MCF 10A (cell line): ENCODE results near the gene PADI4. TPM values are rescaled to one million over a fixed set of nuclear protein-coding genes. Genes with fewer than 3 reads are reported as not detected.

Experiments used
- BruUV-seq: library from RNA; stranded (reverse); fragments of 400-500 nt; replicated peaks from 2 replicates; lab custom pipeline; 2021; lab: Mats Ljungman, UMichigan
- CTCF ChIA-PET: fragments of 300-600 bp; sonication (Branson Sonifier 250); formaldehyde crosslinking; extraction: SDS; loops from one replicate; lab custom pipeline; 2021; ENCODE audit warnings: antibody characterized with exemption, inconsistent platforms; lab: Yijun Ruan, JAX
- POLR2A ChIA-PET: fragments of 300-600, 350-650 bp; sonication (Branson Sonifier 250); formaldehyde crosslinking; extraction: SDS; loops from one replicate; lab custom pipeline; 2020; ENCODE audit warnings: antibody characterized with exemption, inconsistent platforms; lab: Yijun Ruan, JAX
- DNase-seq: peaks from one replicate; pipeline ENCODE4 v3.0.0-alpha.2; 2018; ENCODE audit not compliant: unreplicated experiment
- H3K27ac Mint-ChIP-seq: one replicate; pipeline ENCODE4 v1.8.0; 2022; ENCODE audit warnings: mild to moderate bottlenecking, low read depth, mixed read lengths; ENCODE audit not compliant: unreplicated experiment
- H3K27me3 Mint-ChIP-seq: one replicate; pipeline ENCODE4 v1.8.0; 2022; ENCODE audit warnings: mixed read lengths; ENCODE audit not compliant: insufficient read depth, unreplicated experiment
- H3K36me3 Mint-ChIP-seq: one replicate; pipeline ENCODE4 v1.8.0; 2022; ENCODE audit warnings: mild to moderate bottlenecking, moderate library complexity, mixed read lengths; ENCODE audit not compliant: insufficient read depth, unreplicated experiment
- H3K4me1 Mint-ChIP-seq: one replicate; pipeline ENCODE4 v1.8.0; 2022; ENCODE audit warnings: mixed read lengths; ENCODE audit not compliant: insufficient read depth, unreplicated experiment
- H3K4me3 Mint-ChIP-seq: one replicate; pipeline ENCODE4 v1.8.0; 2022; ENCODE audit warnings: mild to moderate bottlenecking, moderate library complexity, mixed read lengths; ENCODE audit not compliant: unreplicated experiment
- H3K9me3 Mint-ChIP-seq: one replicate; pipeline ENCODE4 v1.8.0; 2022; ENCODE audit warnings: mixed read lengths; ENCODE audit not compliant: unreplicated experiment
- CTCF ChIP-seq: fragments of 200-600 bp; IDR thresholded peaks from one replicate; pipeline ENCODE4 v1.8.0; 2022; ENCODE audit warnings: antibody characterized with exemption, mild to moderate bottlenecking; ENCODE audit not compliant: unreplicated experiment
- intact Hi-C: fragments of 100-400 bp; cut with micrococcal nuclease; formaldehyde crosslinking; loops from 2 replicates; pipeline ENCODE4 v1.14.1; 2022
- total RNA-seq: library from RNA; stranded (reverse); gene quantifications from 2 replicates; pipeline ENCODE4 v1.2.3, GENCODE V29; 2022

Gene PADI4
- total RNA-seq, 1 experiment from 2014 or later = 0.51 TPM

GRCh38 chr1:17329610-17330009, 21.6 kb downstream of the PADI4 start:
- Mint-ChIP-seq H3K9me3 (no peaks in the 10 kb centered on the region), H3K27me3 (no peaks in the 10 kb centered on the region), H3K36me3 (no peaks in the 10 kb centered on the region), H3K27ac (no peak overlapping the region), H3K4me1 (no peaks in the 10 kb centered on the region), H3K4me3 (no peak overlapping the region)
- ChIA-PET POLR2A (interaction anchor here (0.6 kb wide), 1 partner anchor 66 kb away, joined by 3 read pairs; no protein-coding TSS in a partner anchor), CTCF (no interaction called here)
- intact Hi-C loops = loop anchor here (10.0 kb wide), 1 partner anchor 265 kb away; no protein-coding TSS in a partner anchor
- no peak for TF ChIP-seq CTCF
- no peak for DNase-seq
- no TSS peak for BruUV-seq

- no peaks in the 10 kb centered on the region for H3K9me3 Mint-ChIP-seq
- no peak for TF ChIP-seq CTCF
- ChIA-PET POLR2A (no interaction called here), CTCF (interaction anchor here (1.0 kb wide), 2 partner anchors 40 to 91 kb away, joined by 3 read pairs; no protein-coding TSS in a partner anchor)
- no peak for DNase-seq
- intact Hi-C loops = loop anchor here (10.0 kb wide), 1 partner anchor 266 kb away; no protein-coding TSS in a partner anchor
- H3K27ac Mint-ChIP-seq = no peak overlapping the region
- H3K4me1 Mint-ChIP-seq = peaks cover 1% of the 10 kb centered on the region
- no TSS peak for BruUV-seq
- no peaks in the 10 kb centered on the region for H3K27me3 Mint-ChIP-seq
- no peak overlapping the region for H3K4me3 Mint-ChIP-seq
- no peaks in the 10 kb centered on the region for H3K36me3 Mint-ChIP-seq
Measured at GRCh38 chr1:17330856-17331255, 22.9 kb downstream of the PADI4 start.

DNA sequence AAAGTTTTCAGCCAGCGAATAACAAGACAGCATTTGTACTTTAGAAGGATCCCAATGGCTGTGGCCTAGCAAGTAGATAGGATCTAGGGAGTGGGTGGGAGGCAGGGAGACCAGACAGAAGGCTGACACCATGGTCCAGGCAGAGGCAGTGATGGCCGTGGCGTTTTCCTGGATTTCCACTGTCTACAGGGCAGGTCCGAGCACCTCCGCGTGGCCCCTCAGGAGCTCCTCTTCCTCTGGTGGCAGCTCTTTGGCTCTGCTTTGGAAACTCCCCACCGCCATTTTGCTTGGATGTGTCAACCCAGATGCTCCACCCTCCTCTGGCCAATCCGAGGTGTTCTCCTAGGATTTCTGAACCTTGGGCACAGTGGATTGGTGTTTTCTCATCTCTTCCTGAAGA, 25.1 kb downstream of the PADI4 start:
- no peak for TF ChIP-seq CTCF
- BruUV-seq = no TSS peak
- Mint-ChIP-seq H3K27me3 (no peaks in the 10 kb centered on the region), H3K4me1 (peaks cover 5% of the 10 kb centered on the region), H3K36me3 (no peaks in the 10 kb centered on the region), H3K27ac (no peak overlapping the region), H3K9me3 (no peaks in the 10 kb centered on the region), H3K4me3 (no peak overlapping the region)
- ChIA-PET CTCF (interaction anchor here (0.6 kb wide), 2 partner anchors 53 to 285 kb away, joined by 3 to 4 read pairs; no protein-coding TSS in a partner anchor), POLR2A (interaction anchor here (0.8 kb wide), 1 partner anchor 46 kb away, joined by 3 read pairs; no protein-coding TSS in a partner anchor)
- intact Hi-C loops = loop anchor here (10.0 kb wide), 1 partner anchor 268 kb away; no protein-coding TSS in a partner anchor
- DNase-seq = no peak

DNA sequence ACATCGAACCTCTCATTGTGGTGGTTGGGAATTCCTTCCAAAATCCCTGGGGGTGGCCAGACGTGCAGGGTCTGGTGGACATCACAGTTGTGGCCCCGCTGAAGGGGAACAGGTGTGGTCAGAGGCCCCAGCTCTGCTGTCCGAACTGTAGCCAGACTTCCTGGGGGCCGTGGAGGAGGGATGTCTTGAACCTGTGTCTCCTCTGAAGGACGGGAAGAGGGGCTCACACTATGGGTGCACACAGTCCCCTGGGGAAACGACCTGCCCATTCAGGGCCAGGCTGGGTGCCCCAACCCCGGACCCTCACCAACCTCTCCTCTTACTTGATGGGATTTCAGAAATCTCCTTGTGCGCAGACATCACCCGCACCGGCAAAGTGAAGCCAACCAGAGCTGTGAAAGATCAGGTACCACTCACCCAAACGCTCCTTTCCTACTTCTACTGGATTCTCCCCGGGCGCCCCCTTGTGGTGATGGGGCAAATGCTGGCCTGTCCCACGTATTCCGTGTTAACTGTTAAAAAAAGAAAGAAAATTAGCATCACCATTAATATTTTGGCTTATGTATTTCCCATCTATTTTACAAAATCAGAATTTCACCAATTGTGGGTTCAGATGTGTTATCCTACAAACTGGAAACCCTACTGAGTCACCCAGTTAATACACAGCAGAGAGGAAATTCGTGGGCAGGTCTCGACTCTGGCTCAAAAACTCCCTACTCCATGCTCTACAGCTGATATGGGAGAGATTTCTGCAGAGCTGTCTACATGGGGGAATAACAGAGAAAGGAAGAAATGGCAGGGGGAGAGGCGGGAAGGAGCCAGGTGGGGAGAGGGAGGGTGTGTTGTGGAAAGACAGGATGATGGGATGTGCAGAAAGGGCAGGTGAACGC, 28.1 kb downstream of the PADI4 start:
- ChIA-PET POLR2A (interaction anchor here (0.9 to 1.4 kb wide), 2 partner anchors 46 to 67 kb away, joined by 4 read pairs; no protein-coding TSS in a partner anchor), CTCF (interaction anchor here (0.6 to 4.8 kb wide), 29 partner anchors 10 to 372 kb away, joined by 3 to 20 read pairs (median 4); no protein-coding TSS in a partner anchor)
- intact Hi-C loops = loop anchor here (1.0 to 10.0 kb wide), 7 partner anchors 34 to 271 kb away; no protein-coding TSS in a partner anchor
- peaks cover 17% of the 10 kb centered on the region for H3K4me1 Mint-ChIP-seq
- TF ChIP-seq CTCF = peak; percentile 81
- H3K4me3 Mint-ChIP-seq = no peak overlapping the region
- H3K9me3 Mint-ChIP-seq = no peaks in the 10 kb centered on the region
- DNase-seq = peak; percentile 88
- no peaks in the 10 kb centered on the region for H3K27me3 Mint-ChIP-seq
- no peak overlapping the region for H3K27ac Mint-ChIP-seq
- H3K36me3 Mint-ChIP-seq = no peaks in the 10 kb centered on the region
- BruUV-seq = no TSS peak
